Chondrocyte (in vitro differentiated cells): Measurements from ENCODE around the gene ZNF638. TPM values are rescaled to one million over a fixed set of nuclear protein-coding genes. Genes with fewer than 3 reads are reported as not detected.

Experiments used
- DNase-seq: peaks from one replicate; pipeline ENCODE4 v3.0.0; 2021; ENCODE audit warnings: mixed read lengths, low spot score
- H3K27ac Mint-ChIP-seq: one replicate; pipeline ENCODE4 v1.8.0; 2021; ENCODE audit warnings: mild to moderate bottlenecking, moderate library complexity, mixed read lengths; ENCODE audit not compliant: unreplicated experiment
- H3K27me3 Mint-ChIP-seq: 2 replicates; pipeline ENCODE4 v1.8.0; 2021; ENCODE audit warnings: low read depth, mixed read lengths
- H3K36me3 Mint-ChIP-seq: 2 replicates; pipeline ENCODE4 v1.8.0; 2021; ENCODE audit warnings: low read depth, mixed read lengths
- H3K4me1 Mint-ChIP-seq: 2 replicates; pipeline ENCODE4 v1.8.0; 2021; ENCODE audit warnings: low read depth, mild to moderate bottlenecking, mixed read lengths
- H3K4me3 Mint-ChIP-seq: one replicate; pipeline ENCODE4 v1.8.0; 2021; ENCODE audit warnings: mild to moderate bottlenecking, moderate library complexity, mixed read lengths; ENCODE audit not compliant: unreplicated experiment
- H3K9me3 Mint-ChIP-seq: 2 replicates; pipeline ENCODE4 v1.8.0; 2021; ENCODE audit warnings: low read depth, mixed read lengths
- total RNA-seq: library from RNA; stranded (reverse); gene quantifications from 3 replicates; pipeline ENCODE4 v1.2.1, GENCODE V29; 2021
- TF ChIP-seq, protein P1 (sequence below): fragments of 200-600 bp; sonication (generic); IDR thresholded peaks from 2 replicates; pipeline ENCODE4 v1.5.0; 2021; ENCODE audit warnings: antibody characterized with exemption, mild to moderate bottlenecking, moderate library complexity

ZNF638 gene
- total RNA-seq, 1 donor from 2014 or later: 79.8 TPM

- H3K4me1 Mint-ChIP-seq: peaks cover 63% of the 10 kb centered on the region
Measured at GRCh38 chr2:71468279-71469015, 136.9 kb downstream of the ZNF638 start.

GRCh38 chr2:71469403-71470398, 138.1 kb downstream of the ZNF638 start:
- DNase-seq: peak; percentile 25
- TF ChIP-seq, protein P1, sequence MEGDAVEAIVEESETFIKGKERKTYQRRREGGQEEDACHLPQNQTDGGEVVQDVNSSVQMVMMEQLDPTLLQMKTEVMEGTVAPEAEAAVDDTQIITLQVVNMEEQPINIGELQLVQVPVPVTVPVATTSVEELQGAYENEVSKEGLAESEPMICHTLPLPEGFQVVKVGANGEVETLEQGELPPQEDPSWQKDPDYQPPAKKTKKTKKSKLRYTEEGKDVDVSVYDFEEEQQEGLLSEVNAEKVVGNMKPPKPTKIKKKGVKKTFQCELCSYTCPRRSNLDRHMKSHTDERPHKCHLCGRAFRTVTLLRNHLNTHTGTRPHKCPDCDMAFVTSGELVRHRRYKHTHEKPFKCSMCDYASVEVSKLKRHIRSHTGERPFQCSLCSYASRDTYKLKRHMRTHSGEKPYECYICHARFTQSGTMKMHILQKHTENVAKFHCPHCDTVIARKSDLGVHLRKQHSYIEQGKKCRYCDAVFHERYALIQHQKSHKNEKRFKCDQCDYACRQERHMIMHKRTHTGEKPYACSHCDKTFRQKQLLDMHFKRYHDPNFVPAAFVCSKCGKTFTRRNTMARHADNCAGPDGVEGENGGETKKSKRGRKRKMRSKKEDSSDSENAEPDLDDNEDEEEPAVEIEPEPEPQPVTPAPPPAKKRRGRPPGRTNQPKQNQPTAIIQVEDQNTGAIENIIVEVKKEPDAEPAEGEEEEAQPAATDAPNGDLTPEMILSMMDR: no peak
- peak overlapping the region; percentile 97 for H3K27ac Mint-ChIP-seq
- no peaks in the 10 kb centered on the region for H3K27me3 Mint-ChIP-seq
- no peak overlapping the region for H3K4me3 Mint-ChIP-seq
- peaks cover 73% of the 10 kb centered on the region for H3K4me1 Mint-ChIP-seq
- peaks cover 12% of the 10 kb centered on the region for H3K36me3 Mint-ChIP-seq
- H3K9me3 Mint-ChIP-seq: no peaks in the 10 kb centered on the region

More at GRCh38 chr2:71468279-71469015, 136.9 kb downstream of the ZNF638 start:
- Mint-ChIP-seq H3K36me3 (peaks cover 8% of the 10 kb centered on the region), H3K27me3 (no peaks in the 10 kb centered on the region), H3K4me3 (no peak overlapping the region), H3K27ac (peak overlapping the region; percentile 97), H3K9me3 (no peaks in the 10 kb centered on the region)
- DNase-seq: peak; percentile 51
- TF ChIP-seq, protein P1: no peak

GRCh38 chr2:71471276-71471675, 139.7 kb downstream of the ZNF638 start:
- Mint-ChIP-seq H3K27me3 (no peaks in the 10 kb centered on the region), H3K9me3 (no peaks in the 10 kb centered on the region), H3K4me3 (no peak overlapping the region), H3K4me1 (peaks cover 73% of the 10 kb centered on the region), H3K27ac (peak overlapping the region; percentile 90), H3K36me3 (peaks cover 14% of the 10 kb centered on the region)
- DNase-seq: peak; percentile 42
- TF ChIP-seq, protein P1: no peak

DNA sequence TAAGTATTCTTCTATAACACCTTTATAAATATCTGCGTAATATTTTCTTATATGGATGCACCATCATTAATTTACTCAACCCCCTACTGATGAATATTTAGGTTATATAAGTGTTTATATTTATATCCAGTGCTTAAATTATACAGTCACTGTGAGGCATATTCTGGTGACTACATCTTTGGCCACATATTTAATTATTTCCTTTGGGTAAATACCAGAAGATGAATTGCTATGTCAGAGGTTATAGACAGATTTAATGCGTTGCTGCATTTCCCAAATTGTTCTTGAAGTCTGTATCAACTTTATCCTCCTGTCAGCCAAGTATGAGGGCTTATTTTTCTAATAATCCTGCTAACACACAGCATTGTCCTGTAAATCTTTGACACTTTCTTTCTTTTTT, 140.4 kb downstream of the ZNF638 start:
- Mint-ChIP-seq H3K27ac (peak overlapping the region; percentile 82), H3K4me1 (peaks cover 77% of the 10 kb centered on the region), H3K4me3 (no peak overlapping the region), H3K9me3 (no peaks in the 10 kb centered on the region), H3K27me3 (no peaks in the 10 kb centered on the region), H3K36me3 (peaks cover 14% of the 10 kb centered on the region)
- no peak for DNase-seq
- TF ChIP-seq, protein P1: no peak
